K562 (cell line): ENCODE results near the gene TGDS. TPM values are rescaled to one million over a fixed set of nuclear protein-coding genes. Genes with fewer than 3 reads are reported as not detected.

Experiments
- BHLHE40 ChIP-seq: IDR thresholded peaks from 2 replicates; pipeline ENCODE4 v1.6.1; 2011; ENCODE audit warnings: low read length, improper control_type of control experiment
- ELK3 ChIP-seq: fragments of 450-650 bp; formaldehyde crosslinking; IDR thresholded peaks from 2 replicates; pipeline ENCODE4 v1.4.0; 2020; ENCODE audit warnings: mild to moderate bottlenecking
- FOS ChIP-seq: IDR thresholded peaks from 3 replicates; pipeline ENCODE4 v1.6.1; 2011; ENCODE audit not compliant: insufficient read length; ENCODE audit errors: extremely low read depth
- JUN ChIP-seq, 2 experiments: sonication (generic) in 1 of 2; formaldehyde crosslinking in 1 of 2; IDR thresholded peaks; 2 replicates each; pipeline versions ENCODE4 v1.6.1 to v1.8.0; 2012 to 2022; ENCODE audit warnings: borderline replicate concordance in 2 of 2, mild to moderate bottlenecking in 2 of 2, improper control_type of control experiment in 1 of 2, low read depth in 1 of 2, low read length in 1 of 2, missing genetic modification reagents in 1 of 2
- MAFK ChIP-seq: IDR thresholded peaks from 2 replicates; pipeline ENCODE4 v1.6.1; 2011; ENCODE audit warnings: low read length, improper control_type of control experiment
- MEF2D ChIP-seq: conservative IDR thresholded peaks from 2 replicates; pipeline ENCODE4 v1.6.1; 2016; ENCODE audit warnings: low read depth, missing genetic modification characterization, missing compliant biosample characterization
- MYC ChIP-seq, 2 experiments: fragments of 250-450 bp in 1 of 2; sonication (Bioruptor Pico) in 1 of 2; IDR thresholded peaks; 2 replicates each; pipeline versions ENCODE4 v1.5.1 to v1.6.1; 2012 to 2021; ENCODE audit warnings: low read depth in 2 of 2, borderline replicate concordance in 1 of 2, improper control_type of control experiment in 1 of 2, low read length in 1 of 2, mild to moderate bottlenecking in 1 of 2, moderate library complexity in 1 of 2
- NFE2 ChIP-seq: IDR thresholded peaks from 2 replicates; pipeline ENCODE4 v1.6.1; 2014; ENCODE audit warnings: antibody characterized with exemption, low read depth
- NR2C2 ChIP-seq, 2 experiments: fragments of 200-800 bp in 1 of 2; sonication (Bioruptor generic) in 1 of 2; sonication (generic) in 1 of 2; formaldehyde crosslinking in 1 of 2; IDR thresholded peaks; 2 replicates each; pipeline versions ENCODE4 v1.6.1 to v1.8.0; 2016 to 2022; ENCODE audit warnings: mild to moderate bottlenecking in 1 of 2, missing compliant biosample characterization in 1 of 2, missing genetic modification characterization in 1 of 2, missing genetic modification reagents in 1 of 2
- RBBP5 ChIP-seq: fragments of 200-600 bp; sonication (generic); IDR thresholded peaks from 2 replicates; pipeline ENCODE4 v1.6.1; 2012; ENCODE audit warnings: borderline replicate concordance, mild to moderate bottlenecking, low read length, control low read depth, inconsistent platforms; ENCODE audit not compliant: insufficient read depth, poor library complexity, severe bottlenecking
- SOX6 ChIP-seq: fragments of 450-650 bp; IDR thresholded peaks from 2 replicates; pipeline ENCODE4 v1.6.1; 2014; ENCODE audit warnings: mild to moderate bottlenecking
- TCFL5 ChIP-seq: fragments of 250-450 bp; sonication (Bioruptor Pico); conservative IDR thresholded peaks from 2 replicates; pipeline ENCODE4 v1.6.1; 2021; ENCODE audit warnings: mild to moderate bottlenecking, moderate library complexity, matching md5 sums
- TRIM25 ChIP-seq: fragments of 450-650 bp; IDR thresholded peaks from 2 replicates; pipeline ENCODE4 v1.7.0; 2016; ENCODE audit warnings: borderline replicate concordance
- ZNF239 ChIP-seq: fragments of 250-450 bp; sonication (Bioruptor Pico); IDR thresholded peaks from 2 replicates; pipeline ENCODE4 v1.4.0; 2020; ENCODE audit warnings: mild to moderate bottlenecking
- ZNF740 ChIP-seq, 3 experiments: fragments of 200-800 bp in 1 of 3; sonication (Bioruptor generic) in 1 of 3; sonication (generic) in 1 of 3; formaldehyde crosslinking in 1 of 3; IDR thresholded peaks; 2 replicates each; pipeline versions ENCODE4 v1.6.1 to v1.8.0; 2016 to 2022; ENCODE audit warnings: mild to moderate bottlenecking in 2 of 3, missing compliant biosample characterization in 2 of 3, missing genetic modification characterization in 2 of 3, missing genetic modification reagents in 1 of 3
- polyA plus RNA-seq, 8 experiments: library from polyadenylated mRNA; depleted of rRNA in 4 of 8; stranded (reverse) in 5 of 8; unstranded in 3 of 8; fragments of >200 nt; fragmentation: Nextera tagmentation in 2 of 8; fragmentation: Illumina TruSeq in 1 of 8; extraction: Ambion mirVana in 2 of 8; extraction: Trizol in 1 of 8; gene quantifications; 2 replicates each; pipeline versions ENCODE4 v1.2.1 to v1.2.3, GENCODE V29; 2011 to 2014; ENCODE audit warnings: inconsistent platforms in 1 of 8, missing spikeins in 1 of 8
- total RNA-seq, 7 experiments: library from RNA; depleted of rRNA in 6 of 7; stranded (reverse); fragments of >200 nt in 6 of 7; fragmentation: Illumina TruSeq in 2 of 7; extraction: Trizol in 2 of 7; gene quantifications; 2 replicates each; pipeline versions ENCODE4 v1.2.1 to v1.2.3, GENCODE V29; 2011 to 2021; ENCODE audit warnings: low replicate concordance in 1 of 7
- TF ChIP-seq, protein P1 (sequence below): sonication (generic); formaldehyde crosslinking; IDR thresholded peaks from 2 replicates; pipeline ENCODE4 v1.8.1; 2023; ENCODE audit warnings: mild to moderate bottlenecking, missing genetic modification reagents

The TGDS gene
- total and polyA plus RNA-seq, 9 of the 15 experiments (the other 6 are each of a cell fraction or from before 2014, with no cell fraction given), result 9.9 to 43.7 (median 21.4) TPM

GRCh38 chr13:94601446-94602431 lies 5.8 kb upstream of the TGDS start, which contains the start of gene GPR180 (continued):
- TF ChIP-seq FOS (peak; percentile 77), RBBP5 (peak; percentile 84), SOX6 (no peak; the same call in 1 of the 2 replicates), MEF2D (tag) (no peak), MYC (IDR thresholded peaks at IDR 0.05; ENCODE audit: low read depth, low read length) (peak; percentile 33; the same call in 1 of the 2 replicates), MYC (CRISPR knock-in tag; IDR thresholded peaks at IDR 0.05; ENCODE audit: borderline replicate concordance, low read depth) (no peak), TRIM25 (no peak), BHLHE40 (peak; percentile 73), ZNF740 (CRISPR knock-in tag; IDR thresholded peaks at IDR 0.05) (peak; percentile 84), ZNF740 (tag; IDR thresholded peaks at IDR 0.05) (peak in 1 of 2 experiments; percentile 73; a peak in 2 of 4 replicates), ZNF239 (no peak), JUN (IDR thresholded peaks at IDR 0.05; ENCODE audit: borderline replicate concordance, low read depth, low read length) (peak; percentile 12; the same call in 1 of the 2 replicates), JUN (CRISPR knock-in tag; IDR thresholded peaks at IDR 0.05; ENCODE audit: borderline replicate concordance) (no peak), TCFL5 (no peak), ELK3 (CRISPR knock-in tag) (no peak), NR2C2 (CRISPR knock-in tag; IDR thresholded peaks at IDR 0.05) (no peak), NR2C2 (tag; IDR thresholded peaks at IDR 0.05) (peak; percentile 37; the same call in 1 of the 2 replicates), MAFK (no peak), NFE2 (no peak)
- TF ChIP-seq, protein P1, sequence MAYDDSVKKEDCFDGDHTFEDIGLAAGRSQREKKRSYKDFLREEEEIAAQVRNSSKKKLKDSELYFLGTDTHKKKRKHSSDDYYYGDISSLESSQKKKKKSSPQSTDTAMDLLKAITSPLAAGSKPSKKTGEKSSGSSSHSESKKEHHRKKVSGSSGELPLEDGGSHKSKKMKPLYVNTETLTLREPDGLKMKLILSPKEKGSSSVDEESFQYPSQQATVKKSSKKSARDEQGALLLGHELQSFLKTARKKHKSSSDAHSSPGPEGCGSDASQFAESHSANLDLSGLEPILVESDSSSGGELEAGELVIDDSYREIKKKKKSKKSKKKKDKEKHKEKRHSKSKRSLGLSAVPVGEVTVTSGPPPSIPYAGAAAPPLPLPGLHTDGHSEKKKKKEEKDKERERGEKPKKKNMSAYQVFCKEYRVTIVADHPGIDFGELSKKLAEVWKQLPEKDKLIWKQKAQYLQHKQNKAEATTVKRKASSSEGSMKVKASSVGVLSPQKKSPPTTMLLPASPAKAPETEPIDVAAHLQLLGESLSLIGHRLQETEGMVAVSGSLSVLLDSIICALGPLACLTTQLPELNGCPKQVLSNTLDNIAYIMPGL, result no peak
